Measurements from ENCODE around the gene RAI14. TPM values are rescaled to one million over a fixed set of nuclear protein-coding genes. Genes with fewer than 3 reads are reported as not detected.
"Not testable (repeated sequence)": the region's sequence is repeated elsewhere in the genome, so short reads cannot be mapped to it uniquely, and the experiment has no call there.

RAI14 gene
- total RNA-seq, 2 donors from 2014 or later, result 0.67 to 1.5 TPM

GRCh38 chr5:34742061-34742460, 85.9 kb downstream of the RAI14 start:
- ATAC-seq (replicated peaks in 1 of 2), result no peak
- no peaks in the 10 kb centered on the region for H3K36me3 Mint-ChIP-seq (ENCODE audit: insufficient read depth in 2 of 2)
- H3K4me3 Mint-ChIP-seq, result no peak overlapping the region
- peaks cover 1 to 2% of the 10 kb centered on the region in 2 donors for H3K9me3 Mint-ChIP-seq
- no peaks in the 10 kb centered on the region for H3K4me1 Mint-ChIP-seq (ENCODE audit: low read depth)
- no peak overlapping the region for H3K27ac Mint-ChIP-seq
- DNase-seq, result no peak
- H3K27me3 Mint-ChIP-seq (ENCODE audit: low read depth), result peaks cover 9% of the 10 kb centered on the region

- H3K27ac Mint-ChIP-seq, result no peak overlapping the region
- H3K4me1 Mint-ChIP-seq (ENCODE audit: low read depth), result no peaks in the 10 kb centered on the region
- ATAC-seq (replicated peaks in 1 of 2) (no peak), DNase-seq (no peak)
- H3K27me3 Mint-ChIP-seq (ENCODE audit: low read depth), result no peaks in the 10 kb centered on the region
- H3K36me3 Mint-ChIP-seq (ENCODE audit: insufficient read depth in 2 of 2), result no peaks in the 10 kb centered on the region
- no peak overlapping the region for H3K4me3 Mint-ChIP-seq
- H3K9me3 Mint-ChIP-seq, result peaks cover 1 to 2% of the 10 kb centered on the region in 2 donors
Measured at GRCh38 chr5:34743878-34744277, 87.8 kb downstream of the RAI14 start.

GRCh38 chr5:34748431-34748830, 92.3 kb downstream of the RAI14 start:
- H3K4me1 Mint-ChIP-seq (ENCODE audit: low read depth), result no peaks in the 10 kb centered on the region
- H3K27ac Mint-ChIP-seq, result no peak overlapping the region
- H3K36me3 Mint-ChIP-seq (ENCODE audit: insufficient read depth in 2 of 2), result no peaks in the 10 kb centered on the region
- DNase-seq (no peak), ATAC-seq (replicated peaks in 1 of 2) (no peak)
- no peaks in the 10 kb centered on the region for H3K27me3 Mint-ChIP-seq (ENCODE audit: low read depth)
- peaks cover 1 to 2% of the 10 kb centered on the region in 2 donors for H3K9me3 Mint-ChIP-seq
- no peak overlapping the region for H3K4me3 Mint-ChIP-seq

GRCh38 chr5:34749431-34749873, 93.3 kb downstream of the RAI14 start:
- Mint-ChIP-seq H3K27ac (no peak overlapping the region), H3K4me3 (no peak overlapping the region), H3K36me3 (ENCODE audit: insufficient read depth in 2 of 2) (no peaks in the 10 kb centered on the region), H3K9me3 (peaks cover 1 to 2% of the 10 kb centered on the region in 2 donors), H3K4me1 (ENCODE audit: low read depth) (no peaks in the 10 kb centered on the region), H3K27me3 (ENCODE audit: low read depth) (no peaks in the 10 kb centered on the region)
- no peak for DNase-seq
- no peak for ATAC-seq (replicated peaks in 1 of 2)

- DNase-seq (no peak), ATAC-seq (replicated peaks in 1 of 2) (no peak)
- H3K27ac Mint-ChIP-seq, result no peak overlapping the region
- H3K4me3 Mint-ChIP-seq, result no peak overlapping the region
- no peaks in the 10 kb centered on the region for H3K4me1 Mint-ChIP-seq (ENCODE audit: low read depth)
- peaks cover 8% of the 10 kb centered on the region for H3K27me3 Mint-ChIP-seq (ENCODE audit: low read depth)
- H3K9me3 Mint-ChIP-seq, result peaks cover 1 to 2% of the 10 kb centered on the region in 2 donors
- H3K36me3 Mint-ChIP-seq (ENCODE audit: insufficient read depth in 2 of 2), result no peaks in the 10 kb centered on the region
Measured at GRCh38 chr5:34750206-34750605, 94.1 kb downstream of the RAI14 start.

GRCh38 chr5:34751807-34752736, 95.9 kb downstream of the RAI14 start:
- DNase-seq, result no peak
- Mint-ChIP-seq H3K36me3 (ENCODE audit: insufficient read depth in 2 of 2) (no peaks in the 10 kb centered on the region), H3K9me3 (no peaks in the 10 kb centered on the region), H3K4me1 (ENCODE audit: low read depth) (no peaks in the 10 kb centered on the region), H3K4me3 (no peak overlapping the region), H3K27me3 (ENCODE audit: low read depth) (peaks cover 9% of the 10 kb centered on the region), H3K27ac (no peak overlapping the region)
- no peak for ATAC-seq (replicated peaks in 1 of 2)

GRCh38 chr5:34753236-34753635, 97.1 kb downstream of the RAI14 start:
- DNase-seq; H3K27ac Mint-ChIP-seq; H3K4me1 Mint-ChIP-seq (ENCODE audit: low read depth); ATAC-seq (replicated peaks in 1 of 2); H3K9me3 Mint-ChIP-seq; H3K4me3 Mint-ChIP-seq; H3K27me3 Mint-ChIP-seq (ENCODE audit: low read depth); H3K36me3 Mint-ChIP-seq (ENCODE audit: insufficient read depth in 2 of 2): not testable (repeated sequence)

- ATAC-seq (replicated peaks in 1 of 2) (no peak), DNase-seq (no peak)
- Mint-ChIP-seq H3K36me3 (ENCODE audit: insufficient read depth in 2 of 2) (no peaks in the 10 kb centered on the region), H3K27ac (no peak overlapping the region), H3K4me3 (no peak overlapping the region), H3K9me3 (no peaks in the 10 kb centered on the region), H3K4me1 (ENCODE audit: low read depth) (no peaks in the 10 kb centered on the region), H3K27me3 (ENCODE audit: low read depth) (peaks cover 9% of the 10 kb centered on the region)
Measured at GRCh38 chr5:34755926-34756325, 99.8 kb downstream of the RAI14 start.

GRCh38 chr5:34756781-34757624, 100.9 kb downstream of the RAI14 start:
- DNase-seq (no peak), ATAC-seq (replicated peaks in 1 of 2) (no peak)
- Mint-ChIP-seq H3K36me3 (ENCODE audit: insufficient read depth in 2 of 2) (no peaks in the 10 kb centered on the region), H3K4me1 (ENCODE audit: low read depth) (no peaks in the 10 kb centered on the region), H3K27me3 (ENCODE audit: low read depth) (peaks cover 9% of the 10 kb centered on the region), H3K4me3 (no peak overlapping the region), H3K27ac (no peak overlapping the region), H3K9me3 (no peaks in the 10 kb centered on the region)

- no peaks in the 10 kb centered on the region for H3K9me3 Mint-ChIP-seq
- no peak overlapping the region for H3K27ac Mint-ChIP-seq
- H3K4me3 Mint-ChIP-seq, result no peak overlapping the region
- H3K27me3 Mint-ChIP-seq (ENCODE audit: low read depth), result peaks cover 9% of the 10 kb centered on the region
- no peaks in the 10 kb centered on the region for H3K4me1 Mint-ChIP-seq (ENCODE audit: low read depth)
- H3K36me3 Mint-ChIP-seq (ENCODE audit: insufficient read depth in 2 of 2), result no peaks in the 10 kb centered on the region
- DNase-seq, result no peak
- ATAC-seq (replicated peaks in 1 of 2), result no peak
Measured at GRCh38 chr5:34758514-34758913, 102.4 kb downstream of the RAI14 start.

GRCh38 chr5:34759213-34759612, 103.1 kb downstream of the RAI14 start:
- H3K36me3 Mint-ChIP-seq (ENCODE audit: insufficient read depth in 2 of 2); H3K4me3 Mint-ChIP-seq; H3K27ac Mint-ChIP-seq; ATAC-seq (replicated peaks in 1 of 2); H3K4me1 Mint-ChIP-seq (ENCODE audit: low read depth); DNase-seq; H3K27me3 Mint-ChIP-seq (ENCODE audit: low read depth); H3K9me3 Mint-ChIP-seq: not testable (repeated sequence)

- Mint-ChIP-seq H3K4me1 (ENCODE audit: low read depth) (no peaks in the 10 kb centered on the region), H3K9me3 (peaks cover 0 to 3% of the 10 kb centered on the region in 2 donors), H3K27me3 (ENCODE audit: low read depth) (no peaks in the 10 kb centered on the region), H3K36me3 (ENCODE audit: insufficient read depth in 2 of 2) (no peaks in the 10 kb centered on the region), H3K4me3 (no peak overlapping the region), H3K27ac (no peak overlapping the region)
- DNase-seq (no peak), ATAC-seq (replicated peaks in 1 of 2) (no peak)
Measured at GRCh38 chr5:34765662-34766061, 109.5 kb downstream of the RAI14 start.

- H3K27ac Mint-ChIP-seq, result no peak overlapping the region
- H3K9me3 Mint-ChIP-seq, result peaks cover 0 to 3% of the 10 kb centered on the region in 2 donors
- H3K4me3 Mint-ChIP-seq, result no peak overlapping the region
- DNase-seq, result no peak
- H3K36me3 Mint-ChIP-seq (ENCODE audit: insufficient read depth in 2 of 2), result no peaks in the 10 kb centered on the region
- ATAC-seq (replicated peaks in 1 of 2), result no peak
- H3K4me1 Mint-ChIP-seq (ENCODE audit: low read depth), result no peaks in the 10 kb centered on the region
- H3K27me3 Mint-ChIP-seq (ENCODE audit: low read depth), result no peaks in the 10 kb centered on the region
Measured at GRCh38 chr5:34767180-34767579, 111.1 kb downstream of the RAI14 start.

Measured in activated T-cell treated with anti-CD3 and anti-CD28 coated beads, Interleukin-2, amount 50 U/mL, for 72 hours (primary cell).